ENCODE results near the gene KLHL30. TPM values are rescaled to one million over a fixed set of nuclear protein-coding genes. Genes with fewer than 3 reads are reported as not detected.
A peak's percentile ranks its signal among the peaks of the same experiment; 100 is the strongest.

KLHL30 gene
- total and polyA plus RNA-seq, 2 experiments from 2014 or later, result 0.07 TPM; not detected in 1

- H3K27ac ChIP-seq (ENCODE audit: low read depth), result no peak overlapping the region
- H3K79me2 ChIP-seq (replicated peaks; ENCODE audit: insufficient read depth), result no peaks in the 10 kb centered on the region
- no peaks in the 10 kb centered on the region for H4K20me1 ChIP-seq (replicated peaks; ENCODE audit: insufficient read depth)
- DNase-seq (ENCODE audit: low spot score), result no peak
- peaks cover 23% of the 10 kb centered on the region for H3K4me1 Mint-ChIP-seq
- no peaks in the 10 kb centered on the region for H3F3A ChIP-seq (replicated peaks; ENCODE audit: low read depth)
- peaks cover 3% of the 10 kb centered on the region; the same call in 2 of the 3 replicates for H3K9me3 Mint-ChIP-seq
- no peaks in the 10 kb centered on the region for H3K9me2 ChIP-seq (ENCODE audit: insufficient read depth)
- TF ChIP-seq EZH2phosphoT487 (IDR thresholded peaks at IDR 0.05; ENCODE audit: unreplicated experiment) (no peak), ZNF114 (CRISPR knock-in tag; IDR thresholded peaks at IDR 0.05) (no peak), NANOG (IDR thresholded peaks at IDR 0.05; ENCODE audit: borderline replicate concordance) (no peak), EZH2 (IDR thresholded peaks at IDR 0.05; ENCODE audit: low read depth, unreplicated experiment) (no peak), POLR2AphosphoS5 (IDR thresholded peaks at IDR 0.05; ENCODE audit: low read depth) (no peak), ETS1 (IDR thresholded peaks at IDR 0.05) (no peak), CREB1 (CRISPR knock-in tag; IDR thresholded peaks at IDR 0.05; ENCODE audit: low read depth) (no peak)
- no peak overlapping the region for H3K4me3 ChIP-seq
- ATAC-seq, result peak; percentile 15
- H3K4me3 Mint-ChIP-seq, result no peak overlapping the region; the same call in 2 of the 3 replicates
- H3K4me1 ChIP-seq (ENCODE audit: insufficient read depth), result peaks cover 13% of the 10 kb centered on the region
- no peak overlapping the region for H3K4me2 ChIP-seq
- H3K27ac Mint-ChIP-seq, result no peak overlapping the region
- no peaks in the 10 kb centered on the region; the same call in 1 of the 2 replicates for H3K36me3 ChIP-seq (ENCODE audit: insufficient read depth)
- H3K27me3 Mint-ChIP-seq (ENCODE audit: insufficient read depth, low read depth, poor library complexity), result peaks cover 11% of the 10 kb centered on the region
- no peaks in the 10 kb centered on the region for H3K27me3 ChIP-seq (ENCODE audit: insufficient read depth)
- 0 out of 2 replicates have a peak overlapping the region, but pooled peaks have one; percentile 38 for H2AFZ ChIP-seq
- no peaks in the 10 kb centered on the region for H3K36me3 Mint-ChIP-seq (ENCODE audit: low read depth)
Observed at GRCh38 chr2:238107525-238108422, 30.7 kb upstream of the KLHL30 start.

DNA sequence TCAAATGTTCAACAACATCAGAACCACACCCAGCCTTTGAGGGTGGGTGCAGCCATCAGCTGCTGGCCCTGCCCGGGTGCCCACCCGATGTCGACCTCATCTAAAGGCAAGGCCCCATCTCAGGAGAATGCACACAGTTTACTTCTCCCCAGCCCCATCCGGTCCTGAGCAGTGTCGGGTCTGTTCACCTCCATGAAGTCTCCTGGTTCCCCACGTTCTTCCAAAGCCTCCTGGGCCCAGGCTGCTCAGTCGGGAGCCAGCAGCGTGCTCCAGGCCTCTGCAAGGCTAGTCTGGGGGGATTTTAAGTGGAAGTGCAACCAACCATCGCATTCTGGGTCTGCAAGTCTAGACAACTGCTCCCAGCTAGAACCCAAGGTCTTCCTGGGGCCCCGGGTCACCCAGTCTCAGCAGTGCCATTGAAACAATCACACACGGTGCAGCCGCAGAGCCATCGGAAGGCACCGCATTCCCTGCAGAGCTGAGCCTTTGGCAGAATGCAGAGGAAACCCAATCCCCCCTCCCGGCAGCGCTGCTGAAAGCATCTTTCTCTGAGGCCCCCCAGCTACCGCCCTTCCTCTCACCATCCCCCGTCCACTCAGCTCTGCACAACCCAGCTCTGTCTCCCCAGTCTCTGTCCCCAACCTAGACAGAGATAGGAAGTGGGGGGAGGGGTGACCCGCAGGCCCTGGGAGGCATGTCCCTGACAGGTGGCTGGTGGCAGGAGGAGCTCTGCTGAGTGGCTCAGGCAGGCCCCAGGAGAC, 29.9 kb upstream of the KLHL30 start:
- H3K4me2 ChIP-seq, result peak overlapping the region; percentile 49
- no peak overlapping the region; the same call in 1 of the 2 replicates for H3K27ac Mint-ChIP-seq
- no peak for TF ChIP-seq CTCF (conservative IDR thresholded peaks at IDR 0.05; ENCODE audit: low read depth in 2 of 2)
- TF ChIP-seq, protein P1, sequence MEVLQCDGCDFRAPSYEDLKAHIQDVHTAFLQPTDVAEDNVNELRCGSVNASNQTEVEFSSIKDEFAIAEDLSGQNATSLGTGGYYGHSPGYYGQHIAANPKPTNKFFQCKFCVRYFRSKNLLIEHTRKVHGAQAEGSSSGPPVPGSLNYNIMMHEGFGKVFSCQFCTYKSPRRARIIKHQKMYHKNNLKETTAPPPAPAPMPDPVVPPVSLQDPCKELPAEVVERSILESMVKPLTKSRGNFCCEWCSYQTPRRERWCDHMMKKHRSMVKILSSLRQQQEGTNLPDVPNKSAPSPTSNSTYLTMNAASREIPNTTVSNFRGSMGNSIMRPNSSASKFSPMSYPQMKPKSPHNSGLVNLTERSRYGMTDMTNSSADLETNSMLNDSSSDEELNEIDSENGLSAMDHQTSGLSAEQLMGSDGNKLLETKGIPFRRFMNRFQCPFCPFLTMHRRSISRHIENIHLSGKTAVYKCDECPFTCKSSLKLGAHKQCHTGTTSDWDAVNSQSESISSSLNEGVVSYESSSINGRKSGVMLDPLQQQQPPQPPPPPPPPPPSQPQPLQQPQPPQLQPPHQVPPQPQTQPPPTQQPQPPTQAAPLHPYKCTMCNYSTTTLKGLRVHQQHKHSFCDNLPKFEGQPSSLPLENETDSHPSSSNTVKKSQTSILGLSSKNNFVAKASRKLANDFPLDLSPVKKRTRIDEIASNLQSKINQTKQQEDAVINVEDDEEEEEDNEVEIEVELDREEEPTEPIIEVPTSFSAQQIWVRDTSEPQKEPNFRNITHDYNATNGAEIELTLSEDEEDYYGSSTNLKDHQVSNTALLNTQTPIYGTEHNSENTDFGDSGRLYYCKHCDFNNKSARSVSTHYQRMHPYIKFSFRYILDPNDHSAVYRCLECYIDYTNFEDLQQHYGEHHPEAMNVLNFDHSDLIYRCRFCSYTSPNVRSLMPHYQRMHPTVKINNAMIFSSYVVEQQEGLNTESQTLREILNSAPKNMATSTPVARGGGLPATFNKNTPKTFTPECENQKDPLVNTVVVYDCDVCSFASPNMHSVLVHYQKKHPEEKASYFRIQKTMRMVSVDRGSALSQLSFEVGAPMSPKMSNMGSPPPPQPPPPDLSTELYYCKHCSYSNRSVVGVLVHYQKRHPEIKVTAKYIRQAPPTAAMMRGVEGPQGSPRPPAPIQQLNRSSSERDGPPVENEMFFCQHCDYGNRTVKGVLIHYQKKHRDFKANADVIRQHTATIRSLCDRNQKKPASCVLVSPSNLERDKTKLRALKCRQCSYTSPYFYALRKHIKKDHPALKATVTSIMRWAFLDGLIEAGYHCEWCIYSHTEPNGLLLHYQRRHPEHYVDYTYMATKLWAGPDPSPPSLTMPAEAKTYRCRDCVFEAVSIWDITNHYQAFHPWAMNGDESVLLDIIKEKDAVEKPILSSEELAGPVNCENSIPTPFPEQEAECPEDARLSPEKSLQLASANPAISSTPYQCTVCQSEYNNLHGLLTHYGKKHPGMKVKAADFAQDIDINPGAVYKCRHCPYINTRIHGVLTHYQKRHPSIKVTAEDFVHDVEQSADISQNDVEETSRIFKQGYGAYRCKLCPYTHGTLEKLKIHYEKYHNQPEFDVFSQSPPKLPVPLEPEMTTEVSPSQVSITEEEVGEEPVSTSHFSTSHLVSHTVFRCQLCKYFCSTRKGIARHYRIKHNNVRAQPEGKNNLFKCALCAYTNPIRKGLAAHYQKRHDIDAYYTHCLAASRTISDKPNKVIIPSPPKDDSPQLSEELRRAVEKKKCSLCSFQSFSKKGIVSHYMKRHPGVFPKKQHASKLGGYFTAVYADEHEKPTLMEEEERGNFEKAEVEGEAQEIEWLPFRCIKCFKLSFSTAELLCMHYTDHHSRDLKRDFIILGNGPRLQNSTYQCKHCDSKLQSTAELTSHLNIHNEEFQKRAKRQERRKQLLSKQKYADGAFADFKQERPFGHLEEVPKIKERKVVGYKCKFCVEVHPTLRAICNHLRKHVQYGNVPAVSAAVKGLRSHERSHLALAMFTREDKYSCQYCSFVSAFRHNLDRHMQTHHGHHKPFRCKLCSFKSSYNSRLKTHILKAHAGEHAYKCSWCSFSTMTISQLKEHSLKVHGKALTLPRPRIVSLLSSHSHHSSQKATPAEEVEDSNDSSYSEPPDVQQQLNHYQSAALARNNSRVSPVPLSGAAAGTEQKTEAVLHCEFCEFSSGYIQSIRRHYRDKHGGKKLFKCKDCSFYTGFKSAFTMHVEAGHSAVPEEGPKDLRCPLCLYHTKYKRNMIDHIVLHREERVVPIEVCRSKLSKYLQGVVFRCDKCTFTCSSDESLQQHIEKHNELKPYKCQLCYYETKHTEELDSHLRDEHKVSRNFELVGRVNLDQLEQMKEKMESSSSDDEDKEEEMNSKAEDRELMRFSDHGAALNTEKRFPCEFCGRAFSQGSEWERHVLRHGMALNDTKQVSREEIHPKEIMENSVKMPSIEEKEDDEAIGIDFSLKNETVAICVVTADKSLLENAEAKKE (CRISPR knock-in tag; IDR thresholded peaks at IDR 0.05), result no peak

More for the DNA sequence above, 29.9 kb upstream of the KLHL30 start:
- Mint-ChIP-seq H3K4me3 (peak overlapping the region; percentile 34; the same call in 2 of the 3 replicates), H3K36me3 (ENCODE audit: low read depth) (no peaks in the 10 kb centered on the region), H3K27me3 (ENCODE audit: insufficient read depth, low read depth, poor library complexity) (peaks cover 8% of the 10 kb centered on the region), H3K4me1 (peaks cover 22% of the 10 kb centered on the region), H3K9me3 (peaks cover 9% of the 10 kb centered on the region; the same call in 2 of the 3 replicates)
- Histone ChIP-seq H2AFZ (peak overlapping the region; percentile 83), H3K36me3 (ENCODE audit: insufficient read depth) (no peaks in the 10 kb centered on the region; the same call in 1 of the 2 replicates), H3K27ac (ENCODE audit: low read depth) (no peak overlapping the region), H3K79me2 (replicated peaks; ENCODE audit: insufficient read depth) (no peaks in the 10 kb centered on the region), H4K20me1 (replicated peaks; ENCODE audit: insufficient read depth) (no peaks in the 10 kb centered on the region), H3K9me2 (ENCODE audit: insufficient read depth) (no peaks in the 10 kb centered on the region), H3F3A (replicated peaks; ENCODE audit: low read depth) (no peaks in the 10 kb centered on the region), H3K27me3 (ENCODE audit: insufficient read depth) (no peaks in the 10 kb centered on the region), H3K4me1 (ENCODE audit: insufficient read depth) (peaks cover 13% of the 10 kb centered on the region), H3K4me3 (no peak overlapping the region)
- peak; percentile 60 for DNase-seq (ENCODE audit: low spot score)
- peak; percentile 44 for ATAC-seq
